GM11168 (cell line): ENCODE results near the gene ITPA.

Experiments
- in situ Hi-C: fragments of 300-500 bp; cut with MboI; formaldehyde crosslinking; loops from one replicate; pipeline ENCODE4 v1.12.0; 2022; ENCODE audit warnings: low sequenced_read_pairs; ENCODE audit not compliant: unreplicated experiment

Gene ITPA

GRCh38 chr20:3195590-3196237, 13.6 kb upstream of the ITPA start:
- in situ Hi-C loops = no loop called here

GRCh38 chr20:3199206-3199605, 10.1 kb upstream of the ITPA start:
- in situ Hi-C loops = no loop called here

GRCh38 chr20:3199976-3200755, 9.1 kb upstream of the ITPA start:
- in situ Hi-C loops = no loop called here

DNA sequence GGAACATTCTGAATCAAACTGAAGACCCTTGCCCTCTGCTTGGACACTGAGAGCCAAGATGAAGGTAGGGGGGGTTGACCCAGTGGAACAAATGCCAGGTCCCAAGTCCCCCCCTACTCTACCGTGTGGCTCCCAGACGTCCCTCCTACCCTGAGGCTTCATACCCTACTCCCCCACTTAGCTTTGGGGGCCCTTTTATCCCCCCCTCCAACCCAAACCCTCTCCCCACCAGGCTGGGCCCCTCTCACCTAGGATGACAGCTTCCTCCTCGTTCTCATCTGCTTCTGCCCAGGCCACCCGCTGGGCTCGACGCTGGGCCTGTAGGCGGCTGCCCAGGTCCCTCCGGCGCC, 6.4 kb upstream of the ITPA start:
- in situ Hi-C loops = no loop called here

DNA sequence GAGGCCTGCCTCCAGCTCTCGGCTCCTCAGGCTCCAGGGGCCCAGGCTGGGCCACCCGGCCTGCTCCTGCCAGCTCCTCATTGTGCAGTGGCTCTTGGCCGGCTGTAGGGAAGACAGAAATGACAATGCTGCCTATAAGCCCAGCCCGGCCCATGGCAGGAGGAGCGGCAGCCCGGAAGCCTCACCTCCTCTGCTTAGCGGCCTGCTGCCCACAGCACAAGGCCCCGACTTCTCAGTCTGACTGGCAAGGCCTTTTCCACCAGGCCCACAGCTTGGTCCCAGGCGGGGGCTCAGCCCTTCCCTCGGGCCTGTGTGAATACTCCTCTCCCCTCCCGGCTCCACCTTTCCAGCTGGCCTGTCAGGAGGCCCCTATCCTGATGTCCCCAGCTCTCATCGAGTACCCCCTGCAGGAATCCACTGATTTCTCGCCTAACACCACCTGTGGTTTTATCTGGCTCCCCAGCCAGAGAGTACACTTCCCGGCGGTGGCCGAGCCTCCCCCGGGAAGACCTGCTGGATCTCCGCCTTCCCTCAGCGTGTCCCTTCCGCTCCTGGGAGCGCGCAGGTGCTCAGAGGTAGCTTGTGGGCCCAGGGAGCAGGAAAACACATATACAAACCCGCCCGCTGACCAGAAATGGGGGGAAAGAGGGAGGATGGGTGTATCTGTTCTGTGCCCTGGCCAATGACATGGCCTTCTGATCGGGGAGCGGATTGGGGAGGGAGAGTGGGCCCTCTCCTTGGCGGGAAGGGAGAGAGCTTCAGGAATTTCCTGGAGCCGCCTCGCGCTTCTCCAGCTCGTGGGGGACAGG, 5.8 kb upstream of the ITPA start:
- in situ Hi-C loops = no loop called here

DNA sequence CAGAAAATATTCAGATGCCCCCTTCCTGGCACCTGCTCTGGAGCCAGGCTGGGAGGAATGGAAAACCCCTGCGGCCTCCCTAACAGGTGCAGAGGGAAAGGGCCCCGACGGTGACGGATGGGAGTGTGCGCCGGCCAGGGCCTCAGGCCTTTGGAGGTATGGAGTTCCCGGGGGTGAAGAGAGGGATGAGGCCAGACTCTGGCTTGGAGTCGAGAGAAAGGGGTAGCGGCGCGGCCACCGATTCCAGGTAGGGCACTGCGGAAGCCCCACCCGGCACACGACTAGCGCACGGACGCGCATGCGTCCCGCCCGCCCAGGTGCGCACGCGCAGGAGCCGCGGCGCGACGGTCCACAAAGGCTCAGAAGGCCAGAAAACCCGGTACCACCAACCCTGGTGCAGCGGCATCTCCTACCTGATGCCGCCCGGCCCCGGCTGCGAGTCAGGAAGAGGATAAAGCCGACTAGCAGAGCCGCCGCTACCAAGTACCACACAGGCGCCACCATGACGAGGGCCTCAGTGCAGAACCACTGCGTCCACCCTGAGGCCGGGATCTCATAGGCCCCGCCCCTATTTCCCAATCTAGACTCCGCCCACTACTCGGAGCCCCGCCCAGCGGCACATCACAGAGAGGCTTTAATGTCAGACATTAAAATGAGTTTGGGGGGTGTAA, 5.0 kb upstream of the ITPA start, which contains the start of gene DDRGK1:
TSS of gene DDRGK1 (minus strand) at position 559 of the 671 bp plus-strand sequence. CDS start at position 504, 55 bp downstream.
- in situ Hi-C loops = no loop called here

GRCh38 chr20:3208786-3209256, 477 bp upstream of the ITPA start:
- in situ Hi-C loops = no loop called here

DNA sequence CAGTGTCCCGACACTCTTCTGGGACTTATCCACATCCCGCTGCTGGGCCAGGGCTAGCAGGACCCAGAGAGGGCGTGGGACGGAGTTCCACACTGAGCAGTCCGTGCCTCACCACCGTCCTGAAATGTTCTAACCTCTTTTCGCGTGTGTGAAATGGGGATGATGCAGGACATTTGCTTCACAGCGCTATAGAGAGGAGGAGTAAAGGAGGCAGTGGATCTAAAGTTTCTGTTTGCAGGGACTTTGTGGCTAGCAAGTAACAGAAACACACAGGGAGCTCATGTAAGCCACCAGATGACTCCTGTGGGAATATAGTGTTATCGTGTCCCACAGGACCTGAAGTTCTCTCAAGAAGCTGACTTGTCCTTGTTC, 634 bp downstream of the ITPA start:
- in situ Hi-C loops = loop anchor here (10.0 kb wide), 1 partner anchor 105 kb away; no protein-coding TSS in a partner anchor

DNA sequence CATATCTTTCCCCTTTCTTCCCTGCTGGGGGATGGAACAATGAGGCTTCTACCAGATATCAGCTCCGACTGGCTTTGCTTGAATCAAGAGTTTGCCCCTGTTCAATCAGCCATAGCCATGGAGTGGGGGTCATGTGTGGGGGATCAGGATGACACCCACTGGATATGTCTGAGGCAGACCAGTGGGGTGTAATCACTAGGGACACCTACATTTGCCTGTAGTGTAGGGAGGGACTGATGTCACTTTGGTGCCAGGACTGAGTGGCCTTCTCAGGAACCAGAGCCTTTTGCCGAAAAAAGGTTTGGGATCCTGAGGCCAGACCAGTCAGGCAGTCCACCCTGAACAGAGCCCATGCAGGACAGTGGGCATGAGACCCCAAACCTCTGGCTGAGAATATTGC, 1.0 kb downstream of the ITPA start:
- in situ Hi-C loops = loop anchor here (10.0 kb wide), 1 partner anchor 104 kb away; no protein-coding TSS in a partner anchor

- in situ Hi-C loops = loop anchor here (10.0 kb wide), 1 partner anchor 102 kb away; no protein-coding TSS in a partner anchor
These were observed 3.9 kb downstream of the ITPA start for GRCh38 chr20:3213226-3213625.

DNA sequence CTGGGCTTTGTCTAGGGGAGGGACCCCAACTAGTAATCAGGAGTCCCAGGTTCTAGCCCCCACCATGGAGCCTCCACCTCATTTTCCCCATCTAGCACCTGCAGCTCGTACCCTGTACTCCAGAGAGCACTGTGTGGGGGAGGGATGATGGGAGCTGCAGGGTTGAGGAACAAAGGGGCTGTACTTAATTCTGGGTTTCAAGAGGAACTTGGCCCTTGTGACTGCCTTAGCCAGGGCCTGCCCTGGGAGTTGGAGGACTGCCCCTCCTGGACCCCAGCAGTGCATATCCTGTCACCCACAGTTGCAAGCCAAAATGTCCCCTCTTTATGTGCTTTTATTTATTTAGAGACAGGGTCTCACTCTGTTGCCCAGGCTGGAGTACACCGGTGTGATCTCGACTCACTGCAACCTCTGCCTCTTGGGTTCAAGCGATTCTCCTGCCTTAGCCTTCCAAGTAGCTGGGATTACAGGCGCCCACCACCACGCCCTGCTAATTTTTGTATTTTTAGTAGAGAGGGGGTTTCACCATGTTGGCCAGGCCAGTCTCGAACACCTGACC, 6.1 kb downstream of the ITPA start:
- in situ Hi-C loops = loop anchor here (10.0 kb wide), 1 partner anchor 99 kb away; no protein-coding TSS in a partner anchor

DNA sequence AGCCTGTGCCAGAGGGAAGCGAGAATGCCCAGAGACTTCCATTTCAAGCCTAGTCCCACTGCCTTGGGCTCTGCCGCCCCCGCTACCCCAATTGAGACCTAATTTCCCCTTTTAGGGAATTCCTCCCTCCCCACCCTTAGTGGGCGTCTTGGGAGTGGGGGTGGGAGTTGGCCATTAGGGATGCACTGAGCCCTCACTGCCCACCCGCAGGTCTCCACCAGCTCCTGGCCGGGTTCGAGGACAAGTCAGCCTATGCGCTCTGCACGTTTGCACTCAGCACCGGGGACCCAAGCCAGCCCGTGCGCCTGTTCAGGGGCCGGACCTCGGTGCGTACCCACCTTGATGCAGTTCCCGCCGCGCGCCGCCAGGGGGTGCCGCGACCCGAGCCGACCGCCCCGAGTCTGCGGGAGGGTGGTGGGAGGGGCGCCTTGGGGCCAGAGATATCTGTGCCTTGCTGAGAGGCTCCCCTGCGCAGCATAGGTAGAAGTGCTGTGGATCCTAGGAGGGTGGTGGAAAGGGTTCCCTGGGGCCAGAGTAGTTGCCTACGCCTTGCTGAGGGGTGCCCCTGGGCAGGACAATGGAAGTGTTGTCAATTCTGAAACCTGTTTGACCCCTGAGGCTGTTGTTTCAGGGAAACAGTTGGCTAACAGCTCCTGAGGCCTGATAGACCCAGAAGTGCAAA, 9.2 kb downstream of the ITPA start:
- in situ Hi-C loops = loop anchor here (10.0 kb wide), 1 partner anchor 96 kb away; no protein-coding TSS in a partner anchor

GRCh38 chr20:3221398-3222226, 12.3 kb downstream of the ITPA start:
- in situ Hi-C loops = no loop called here

DNA sequence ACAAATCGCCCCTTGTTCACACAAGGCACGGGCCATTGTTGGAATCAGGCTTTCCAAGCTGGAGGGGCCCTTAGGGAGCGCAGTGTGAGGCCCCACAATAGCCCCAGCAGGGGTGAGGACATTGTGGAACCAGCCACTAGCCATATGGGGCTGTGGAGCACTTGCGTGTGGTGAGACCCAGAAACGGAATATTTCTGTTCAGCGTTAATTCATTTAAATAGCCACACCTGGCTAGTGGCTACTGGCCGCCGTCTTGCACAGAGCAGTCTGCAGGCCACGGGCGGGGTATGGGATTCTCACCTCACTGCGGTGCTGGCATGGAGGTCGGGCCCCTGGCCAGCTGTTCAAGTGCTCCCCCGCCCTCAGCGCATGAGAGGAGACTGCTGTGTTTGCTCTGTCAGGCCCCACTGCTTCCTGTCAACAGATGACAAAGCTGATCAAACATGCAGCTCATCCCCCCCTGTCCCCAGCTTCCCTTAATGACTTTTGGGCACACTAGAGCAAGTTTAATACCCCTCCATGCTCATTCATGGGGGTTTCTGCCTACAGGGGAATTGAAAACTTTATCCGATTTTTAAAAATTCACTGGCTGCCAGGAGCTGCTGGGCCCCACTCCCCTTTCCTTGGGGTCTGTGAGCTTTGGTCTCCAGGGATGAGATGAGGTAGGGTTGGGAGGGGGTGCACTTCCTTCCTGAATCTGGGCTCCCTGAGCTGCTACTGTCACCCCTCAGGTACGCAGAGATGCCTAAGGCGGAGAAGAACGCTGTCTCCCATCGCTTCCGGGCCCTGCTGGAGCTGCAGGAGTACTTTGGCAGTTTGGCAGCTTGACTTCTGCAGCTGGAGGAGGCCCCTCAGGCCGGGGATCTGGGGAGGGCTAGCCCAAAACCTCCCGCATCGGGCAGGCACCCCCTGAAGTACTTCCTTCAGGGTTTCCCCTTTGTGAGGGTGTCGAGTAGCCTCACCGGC, 13.6 kb downstream of the ITPA start:
- in situ Hi-C loops = no loop called here

DNA sequence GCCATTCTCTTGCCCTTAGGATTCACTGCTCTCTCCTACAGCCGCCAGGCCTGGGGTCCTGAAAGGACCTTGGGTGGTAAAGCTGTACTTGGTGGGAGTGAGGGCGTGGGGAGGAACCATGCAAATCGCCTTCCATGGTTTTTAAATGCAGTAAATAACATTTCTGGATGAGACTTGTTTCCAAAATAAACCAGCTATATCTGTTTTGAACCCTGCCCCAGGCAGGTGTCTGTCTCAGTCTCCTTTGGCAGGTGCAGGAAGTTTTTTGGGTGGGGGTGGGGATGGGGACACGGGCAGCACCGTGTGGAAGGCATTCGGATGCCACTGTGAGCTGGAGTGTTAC, 14.3 kb downstream of the ITPA start:
- in situ Hi-C loops = no loop called here

DNA sequence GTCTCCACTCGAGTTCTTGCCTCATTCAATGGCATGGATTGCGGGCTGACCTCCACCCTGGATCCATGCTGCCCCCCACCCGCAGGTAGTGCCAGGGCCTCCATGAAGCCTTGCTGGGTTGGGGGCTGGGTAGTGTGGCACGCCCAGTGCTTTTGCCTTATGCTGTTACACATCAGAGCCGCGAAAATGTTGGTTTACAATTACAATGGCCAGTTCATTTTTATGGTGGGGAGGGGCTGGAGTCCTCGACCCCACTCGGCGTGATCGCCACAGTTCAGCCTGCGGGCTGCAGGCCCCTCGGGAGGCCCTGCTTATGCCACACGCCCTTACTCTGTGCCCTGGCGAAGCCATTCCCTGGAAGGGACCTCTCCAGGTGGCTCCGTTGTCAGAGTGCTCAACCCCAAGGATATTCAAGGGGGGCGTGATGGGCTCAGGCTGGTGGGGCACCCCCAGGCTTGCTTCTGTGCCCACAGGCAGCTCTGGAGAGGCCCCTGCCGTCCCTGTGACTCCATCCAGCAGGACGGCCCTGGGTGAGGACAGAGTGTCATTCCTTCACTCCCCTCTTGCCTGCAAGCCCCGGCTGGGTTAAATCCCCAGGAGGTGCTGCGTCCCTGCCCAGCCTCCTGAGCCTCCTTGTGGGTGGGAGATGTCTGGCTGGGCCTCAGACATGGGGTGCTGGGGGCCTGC, 14.8 kb downstream of the ITPA start:
- in situ Hi-C loops = no loop called here
